ENCODE measurements around the gene REEP3.

DNA sequence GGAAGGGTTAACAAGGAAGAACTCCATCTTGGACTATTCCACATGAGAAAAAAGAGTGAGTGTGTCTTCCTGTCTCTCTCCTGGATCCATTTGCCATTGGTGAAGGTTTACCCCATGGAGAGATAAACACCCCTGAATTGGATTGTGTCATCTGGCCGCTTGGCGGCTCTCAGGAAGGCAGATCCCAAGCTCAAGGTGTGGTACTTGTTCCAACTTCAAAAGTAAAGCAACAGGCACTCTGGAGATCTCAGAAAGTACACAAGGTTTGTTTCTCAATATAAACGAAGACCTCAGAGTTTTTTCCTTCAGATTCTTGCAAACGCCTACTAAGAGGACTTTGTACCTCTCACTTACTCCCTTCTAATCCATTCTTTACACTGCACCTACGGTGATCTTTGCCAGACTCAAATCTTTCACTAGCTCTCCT, 116.7 kb downstream of the REEP3 start:
- TF ChIP-seq, protein P1, sequence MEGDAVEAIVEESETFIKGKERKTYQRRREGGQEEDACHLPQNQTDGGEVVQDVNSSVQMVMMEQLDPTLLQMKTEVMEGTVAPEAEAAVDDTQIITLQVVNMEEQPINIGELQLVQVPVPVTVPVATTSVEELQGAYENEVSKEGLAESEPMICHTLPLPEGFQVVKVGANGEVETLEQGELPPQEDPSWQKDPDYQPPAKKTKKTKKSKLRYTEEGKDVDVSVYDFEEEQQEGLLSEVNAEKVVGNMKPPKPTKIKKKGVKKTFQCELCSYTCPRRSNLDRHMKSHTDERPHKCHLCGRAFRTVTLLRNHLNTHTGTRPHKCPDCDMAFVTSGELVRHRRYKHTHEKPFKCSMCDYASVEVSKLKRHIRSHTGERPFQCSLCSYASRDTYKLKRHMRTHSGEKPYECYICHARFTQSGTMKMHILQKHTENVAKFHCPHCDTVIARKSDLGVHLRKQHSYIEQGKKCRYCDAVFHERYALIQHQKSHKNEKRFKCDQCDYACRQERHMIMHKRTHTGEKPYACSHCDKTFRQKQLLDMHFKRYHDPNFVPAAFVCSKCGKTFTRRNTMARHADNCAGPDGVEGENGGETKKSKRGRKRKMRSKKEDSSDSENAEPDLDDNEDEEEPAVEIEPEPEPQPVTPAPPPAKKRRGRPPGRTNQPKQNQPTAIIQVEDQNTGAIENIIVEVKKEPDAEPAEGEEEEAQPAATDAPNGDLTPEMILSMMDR (conservative IDR thresholded peaks at IDR 0.05 in 1 of 2, IDR thresholded peaks at IDR 0.05 in 1 of 2; ENCODE audit: low read depth in 1 of 2, low read length in 2 of 2): no peak
- TF ChIP-seq EZH2 (IDR thresholded peaks at IDR 0.05; ENCODE audit: low read length, missing control alignments): no peak

All from fibroblast of lung (primary cell).